ENCODE measurements around the gene USP17L29. TPM values are rescaled to one million over a fixed set of nuclear protein-coding genes. Genes with fewer than 3 reads are reported as not detected.
A peak's percentile ranks its signal among the peaks of the same experiment; 100 is the strongest.
"Not testable (repeated sequence)": the region's sequence is repeated elsewhere in the genome, so short reads cannot be mapped to it uniquely, and the experiment has no call there.

USP17L29 gene
- total RNA-seq: not detected in 2 replicates

GRCh38 chr4:9353338-9353737 is at the start of gene USP17L29:
Gene USP17L29, plus strand, starts transcription at chr4:9353638. Its CDS starts 0 bp downstream, at chr4:9353638.
- not testable (repeated sequence) for FAIRE-seq; DNase-seq (ENCODE audit: low read depth)

GRCh38 chr4:9324191-9324590 is 29.2 kb upstream of the USP17L29 start:
- H3K27me3 ChIP-seq (ENCODE audit: control insufficient read depth, insufficient read depth, low read length); H3K36me3 ChIP-seq (ENCODE audit: control insufficient read depth, insufficient read depth, low read length); H3K4me3 ChIP-seq (ENCODE audit: low read depth, low read length); DNase-seq (ENCODE audit: low read depth); FAIRE-seq: not testable (repeated sequence)

More at GRCh38 chr4:9353338-9353737, at the start of gene USP17L29:
- H3K27me3 ChIP-seq (ENCODE audit: control insufficient read depth, insufficient read depth, low read length); H3K36me3 ChIP-seq (ENCODE audit: control insufficient read depth, insufficient read depth, low read length); H3K4me3 ChIP-seq (ENCODE audit: low read depth, low read length): not testable (repeated sequence)

- H3K27me3 ChIP-seq (ENCODE audit: control insufficient read depth, insufficient read depth, low read length); DNase-seq (ENCODE audit: low read depth); H3K4me3 ChIP-seq (ENCODE audit: low read depth, low read length); H3K36me3 ChIP-seq (ENCODE audit: control insufficient read depth, insufficient read depth, low read length); FAIRE-seq: not testable (repeated sequence)
These were observed 28.6 kb upstream of the USP17L29 start, which contains the start of gene USP17L24 for GRCh38 chr4:9324865-9325264. Gene USP17L24, plus strand, starts transcription at chr4:9325165. Its CDS starts 0 bp downstream, at chr4:9325165.

- not testable (repeated sequence) for DNase-seq (ENCODE audit: low read depth); H3K27me3 ChIP-seq (ENCODE audit: control insufficient read depth, insufficient read depth, low read length)
These were observed 23.8 kb upstream of the USP17L29 start, which contains the start of gene USP17L25 for GRCh38 chr4:9329611-9330010. Gene USP17L25, plus strand, starts transcription at chr4:9329911. Its CDS starts 0 bp downstream, at chr4:9329911.

DNA sequence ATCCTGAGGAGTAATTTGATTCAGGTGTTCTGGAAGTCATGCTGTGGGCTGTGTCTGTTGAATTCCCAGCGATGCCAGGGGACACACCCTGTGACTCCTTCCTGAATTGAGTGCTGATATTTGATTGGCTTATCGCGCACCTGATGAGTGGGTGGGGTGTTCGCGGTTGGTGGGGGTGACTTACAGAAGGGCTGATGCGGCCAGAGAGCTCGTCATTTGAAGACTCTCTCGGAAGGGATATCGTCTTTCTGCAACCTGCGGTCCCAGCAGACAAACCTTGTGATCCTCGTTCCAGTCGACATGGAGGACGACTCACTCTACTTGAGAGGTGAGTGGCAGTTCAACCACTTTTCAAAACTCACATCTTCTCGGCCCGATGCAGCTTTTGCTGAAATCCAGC is 19.1 kb upstream of the USP17L29 start, which contains the start of gene USP17L26:
Gene USP17L26, plus strand, starts transcription at position 301 of the 400 bp plus-strand sequence. Its CDS starts 0 bp downstream, at position 301.
- not testable (repeated sequence) for H3K4me3 ChIP-seq (ENCODE audit: low read depth, low read length); H3K36me3 ChIP-seq (ENCODE audit: control insufficient read depth, insufficient read depth, low read length); H3K27me3 ChIP-seq (ENCODE audit: control insufficient read depth, insufficient read depth, low read length); DNase-seq (ENCODE audit: low read depth); FAIRE-seq

More at GRCh38 chr4:9329611-9330010, 23.8 kb upstream of the USP17L29 start, which contains the start of gene USP17L25:
- FAIRE-seq; H3K36me3 ChIP-seq (ENCODE audit: control insufficient read depth, insufficient read depth, low read length); H3K4me3 ChIP-seq (ENCODE audit: low read depth, low read length): not testable (repeated sequence)

- FAIRE-seq; H3K4me3 ChIP-seq (ENCODE audit: low read depth, low read length); DNase-seq (ENCODE audit: low read depth); H3K27me3 ChIP-seq (ENCODE audit: control insufficient read depth, insufficient read depth, low read length); H3K36me3 ChIP-seq (ENCODE audit: control insufficient read depth, insufficient read depth, low read length): not testable (repeated sequence)
These were observed 14.3 kb upstream of the USP17L29 start, which contains the start of gene USP17L5 for GRCh38 chr4:9339103-9339502. Gene USP17L5, plus strand, starts transcription at chr4:9339403. Its CDS starts 0 bp downstream, at chr4:9339403.

DNA sequence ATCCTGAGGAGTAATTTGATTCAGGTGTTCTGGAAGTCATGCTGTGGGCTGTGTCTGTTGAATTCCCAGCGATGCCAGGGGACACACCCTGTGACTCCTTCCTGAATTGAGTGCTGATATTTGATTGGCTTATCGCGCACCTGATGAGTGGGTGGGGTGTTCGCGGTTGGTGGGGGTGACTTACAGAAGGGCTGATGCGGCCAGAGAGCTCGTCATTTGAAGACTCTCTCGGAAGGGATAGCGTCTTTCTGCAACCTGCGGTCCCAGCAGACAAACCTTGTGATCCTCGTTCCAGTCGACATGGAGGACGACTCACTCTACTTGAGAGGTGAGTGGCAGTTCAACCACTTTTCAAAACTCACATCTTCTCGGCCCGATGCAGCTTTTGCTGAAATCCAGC is 9.6 kb upstream of the USP17L29 start, which contains the start of gene USP17L27:
Gene USP17L27, plus strand, starts transcription at position 301 of the 400 bp plus-strand sequence. Its CDS starts 0 bp downstream, at position 301.
- H3K36me3 ChIP-seq (ENCODE audit: control insufficient read depth, insufficient read depth, low read length); FAIRE-seq; H3K4me3 ChIP-seq (ENCODE audit: low read depth, low read length); H3K27me3 ChIP-seq (ENCODE audit: control insufficient read depth, insufficient read depth, low read length); DNase-seq (ENCODE audit: low read depth): not testable (repeated sequence)

DNA sequence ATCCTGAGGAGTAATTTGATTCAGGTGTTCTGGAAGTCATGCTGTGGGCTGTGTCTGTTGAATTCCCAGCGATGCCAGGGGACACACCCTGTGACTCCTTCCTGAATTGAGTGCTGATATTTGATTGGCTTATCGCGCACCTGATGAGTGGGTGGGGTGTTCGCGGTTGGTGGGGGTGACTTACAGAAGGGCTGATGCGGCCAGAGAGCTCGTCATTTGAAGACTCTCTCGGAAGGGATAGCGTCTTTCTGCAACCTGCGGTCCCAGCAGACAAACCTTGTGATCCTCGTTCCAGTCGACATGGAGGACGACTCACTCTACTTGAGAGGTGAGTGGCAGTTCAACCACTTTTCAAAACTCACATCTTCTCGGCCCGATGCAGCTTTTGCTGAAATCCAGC is 4.8 kb upstream of the USP17L29 start, which contains the start of gene USP17L28:
Gene USP17L28, plus strand, starts transcription at position 301 of the 400 bp plus-strand sequence. Its CDS starts 0 bp downstream, at position 301.
- not testable (repeated sequence) for H3K4me3 ChIP-seq (ENCODE audit: low read depth, low read length); H3K27me3 ChIP-seq (ENCODE audit: control insufficient read depth, insufficient read depth, low read length); DNase-seq (ENCODE audit: low read depth); H3K36me3 ChIP-seq (ENCODE audit: control insufficient read depth, insufficient read depth, low read length); FAIRE-seq

DNA sequence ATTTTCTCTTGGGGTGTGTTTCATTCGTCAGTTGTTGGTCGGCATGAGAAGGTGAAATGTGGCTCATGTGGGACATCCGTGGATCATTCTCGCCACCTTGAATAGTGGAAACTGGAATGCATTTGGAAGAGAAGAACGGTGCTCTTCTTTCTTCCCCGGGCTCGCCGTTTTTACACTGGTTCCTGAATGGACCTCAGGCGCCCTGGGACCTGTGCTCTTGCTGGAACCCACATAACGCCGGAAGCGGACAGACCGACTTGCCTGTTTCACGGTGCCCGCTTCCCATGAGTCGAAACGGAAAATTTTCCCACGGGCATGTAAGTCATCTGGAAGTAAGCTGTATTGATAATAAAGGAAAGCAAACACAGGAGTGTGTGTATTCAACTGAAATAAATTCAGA is 2.6 kb upstream of the USP17L29 start:
- not testable (repeated sequence) for DNase-seq (ENCODE audit: low read depth); H3K36me3 ChIP-seq (ENCODE audit: control insufficient read depth, insufficient read depth, low read length); H3K27me3 ChIP-seq (ENCODE audit: control insufficient read depth, insufficient read depth, low read length); H3K4me3 ChIP-seq (ENCODE audit: low read depth, low read length); FAIRE-seq

GRCh38 chr4:9362829-9363228 is 9.4 kb downstream of the USP17L29 start, which contains the start of gene USP17L30:
Gene USP17L30, plus strand, starts transcription at chr4:9363129. Its CDS starts 0 bp downstream, at chr4:9363129.
- not testable (repeated sequence) for FAIRE-seq; H3K36me3 ChIP-seq (ENCODE audit: control insufficient read depth, insufficient read depth, low read length); DNase-seq (ENCODE audit: low read depth); H3K4me3 ChIP-seq (ENCODE audit: low read depth, low read length); H3K27me3 ChIP-seq (ENCODE audit: control insufficient read depth, insufficient read depth, low read length)

DNA sequence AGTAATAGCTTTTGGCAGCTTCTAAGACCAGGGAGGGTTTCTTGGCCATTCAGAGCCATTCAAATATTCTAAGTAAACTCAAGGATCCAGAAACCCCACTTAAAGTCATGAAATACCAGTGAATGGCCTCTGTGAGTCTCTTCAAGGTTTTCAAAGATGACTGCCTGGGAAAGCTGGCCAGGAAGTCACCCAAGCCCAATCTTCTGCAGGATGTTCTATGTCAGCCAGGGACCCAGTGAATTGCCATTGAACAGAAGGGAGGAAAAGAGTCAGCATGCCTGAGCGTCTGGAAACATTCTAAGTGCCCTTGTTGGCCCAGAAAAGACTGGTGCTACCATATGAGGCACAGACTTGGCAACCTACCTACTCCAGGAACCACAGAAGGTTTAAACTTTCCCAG is 26.4 kb downstream of the USP17L29 start:
- not testable (repeated sequence) for H3K36me3 ChIP-seq (ENCODE audit: control insufficient read depth, insufficient read depth, low read length); H3K27me3 ChIP-seq (ENCODE audit: control insufficient read depth, insufficient read depth, low read length); H3K4me3 ChIP-seq (ENCODE audit: low read depth, low read length); FAIRE-seq; DNase-seq (ENCODE audit: low read depth)

- not testable (repeated sequence) for H3K36me3 ChIP-seq (ENCODE audit: control insufficient read depth, insufficient read depth, low read length); FAIRE-seq; DNase-seq (ENCODE audit: low read depth); H3K27me3 ChIP-seq (ENCODE audit: control insufficient read depth, insufficient read depth, low read length)
- H3K4me3 ChIP-seq (ENCODE audit: low read depth, low read length): peak overlapping the region; percentile 23
These were observed 27.6 kb downstream of the USP17L29 start for GRCh38 chr4:9381012-9381534.

Data from bronchial epithelial cell (primary cell).